Kidney epithelial cell (primary cell): ENCODE results near the gene DUSP8. TPM values are rescaled to one million over a fixed set of nuclear protein-coding genes. Genes with fewer than 3 reads are reported as not detected.

Source experiments
- DNase-seq: peaks from one replicate; pipeline ENCODE4 v3.0.0-alpha.2; 2010; ENCODE audit warnings: low read depth
- H3K27me3 ChIP-seq: 2 replicates; pipeline ENCODE4 v1.6.0; 2011; ENCODE audit warnings: low read length; ENCODE audit not compliant: control insufficient read depth, insufficient read depth
- H3K36me3 ChIP-seq: 2 replicates; pipeline ENCODE4 v1.5.1; 2011; ENCODE audit warnings: low read length; ENCODE audit not compliant: control insufficient read depth, insufficient read depth
- H3K4me3 ChIP-seq: 2 replicates; pipeline ENCODE4 v1.5.1; 2011; ENCODE audit warnings: low read depth, mild to moderate bottlenecking, control low read depth, low read length
- total RNA-seq: library from RNA; depleted of rRNA; stranded (reverse); fragments of >200 nt; gene quantifications from 2 replicates; pipeline ENCODE4 v1.2.3, GENCODE V29; 2015
- TF ChIP-seq, protein P1 (sequence below): IDR thresholded peaks from 2 replicates; pipeline ENCODE4 v1.5.1; 2011; ENCODE audit warnings: mild to moderate bottlenecking, moderate library complexity, low read length, control low read depth, inconsistent platforms; ENCODE audit not compliant: insufficient read depth, poor library complexity, severe bottlenecking

The DUSP8 gene
- total RNA-seq, 1 donor from 2014 or later: 7.6 TPM

- TF ChIP-seq, protein P1, sequence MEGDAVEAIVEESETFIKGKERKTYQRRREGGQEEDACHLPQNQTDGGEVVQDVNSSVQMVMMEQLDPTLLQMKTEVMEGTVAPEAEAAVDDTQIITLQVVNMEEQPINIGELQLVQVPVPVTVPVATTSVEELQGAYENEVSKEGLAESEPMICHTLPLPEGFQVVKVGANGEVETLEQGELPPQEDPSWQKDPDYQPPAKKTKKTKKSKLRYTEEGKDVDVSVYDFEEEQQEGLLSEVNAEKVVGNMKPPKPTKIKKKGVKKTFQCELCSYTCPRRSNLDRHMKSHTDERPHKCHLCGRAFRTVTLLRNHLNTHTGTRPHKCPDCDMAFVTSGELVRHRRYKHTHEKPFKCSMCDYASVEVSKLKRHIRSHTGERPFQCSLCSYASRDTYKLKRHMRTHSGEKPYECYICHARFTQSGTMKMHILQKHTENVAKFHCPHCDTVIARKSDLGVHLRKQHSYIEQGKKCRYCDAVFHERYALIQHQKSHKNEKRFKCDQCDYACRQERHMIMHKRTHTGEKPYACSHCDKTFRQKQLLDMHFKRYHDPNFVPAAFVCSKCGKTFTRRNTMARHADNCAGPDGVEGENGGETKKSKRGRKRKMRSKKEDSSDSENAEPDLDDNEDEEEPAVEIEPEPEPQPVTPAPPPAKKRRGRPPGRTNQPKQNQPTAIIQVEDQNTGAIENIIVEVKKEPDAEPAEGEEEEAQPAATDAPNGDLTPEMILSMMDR: no peak
- Histone ChIP-seq H3K36me3 (peaks cover 1% of the 10 kb centered on the region), H3K27me3 (no peaks in the 10 kb centered on the region), H3K4me3 (no peak overlapping the region)
- no peak for DNase-seq
Observed at GRCh38 chr11:1563149-1563638, 8.9 kb downstream of the DUSP8 start.

- peaks cover 1% of the 10 kb centered on the region for H3K36me3 ChIP-seq
- no peak overlapping the region for H3K4me3 ChIP-seq
- TF ChIP-seq, protein P1: no peak
- DNase-seq: no peak
- no peaks in the 10 kb centered on the region for H3K27me3 ChIP-seq
Observed at GRCh38 chr11:1562469-1563148, 9.5 kb downstream of the DUSP8 start.

DNA sequence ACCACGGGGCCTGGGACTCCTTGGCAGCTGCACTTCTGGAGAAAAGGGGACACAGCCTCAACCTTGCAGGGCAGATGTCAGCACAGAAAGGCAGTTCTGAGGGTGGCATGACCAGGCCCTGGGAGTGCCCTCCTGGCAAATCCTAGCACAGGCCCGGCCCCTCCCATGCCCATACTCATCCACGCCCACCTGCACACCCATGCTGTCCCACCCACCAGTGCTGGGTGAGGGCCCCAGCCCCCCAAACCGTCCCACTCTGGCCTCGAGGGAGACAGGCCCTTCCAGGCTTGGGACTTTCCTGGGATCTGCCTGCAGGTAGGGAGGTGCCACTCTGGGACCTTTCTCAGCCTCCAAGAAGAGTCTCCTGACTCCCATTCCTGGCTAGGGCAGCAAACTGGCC, 10.1 kb downstream of the DUSP8 start:
- no peaks in the 10 kb centered on the region for H3K27me3 ChIP-seq
- TF ChIP-seq, protein P1: no peak
- no peak overlapping the region for H3K4me3 ChIP-seq
- DNase-seq: no peak
- H3K36me3 ChIP-seq: peaks cover 1% of the 10 kb centered on the region

- TF ChIP-seq, protein P1: no peak
- peaks cover 1% of the 10 kb centered on the region for H3K36me3 ChIP-seq
- DNase-seq: no peak
Observed at GRCh38 chr11:1561266-1561665, 10.8 kb downstream of the DUSP8 start.

DNA sequence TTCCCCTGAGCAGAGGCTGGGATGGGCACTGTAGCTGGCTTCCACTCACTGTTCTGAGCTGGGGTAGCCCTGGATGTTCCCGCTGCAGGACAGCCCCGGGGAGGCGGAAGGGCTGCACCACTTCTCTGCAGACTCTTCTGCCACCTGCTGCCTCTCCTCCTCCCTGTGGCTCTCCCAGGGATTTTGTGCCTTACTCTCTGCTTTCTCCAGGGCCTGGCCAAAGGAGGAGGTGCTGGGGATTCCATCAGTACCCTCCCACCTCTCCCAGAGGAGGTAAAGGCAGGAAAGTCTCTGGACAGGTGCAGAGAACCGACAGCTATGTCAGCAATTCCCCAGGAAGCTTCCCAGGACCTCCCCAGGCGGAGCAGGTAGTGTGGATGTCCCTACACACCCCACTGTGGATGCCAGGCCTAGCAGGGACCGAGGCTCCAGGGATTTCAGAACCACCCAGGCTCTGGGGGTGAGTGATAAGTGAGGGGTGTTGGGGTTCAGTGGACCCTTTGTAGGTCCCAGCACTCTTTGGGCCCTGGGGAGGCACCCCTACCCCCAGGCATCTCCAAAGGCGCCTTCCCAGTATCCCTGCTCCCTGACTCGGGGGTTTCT, 11.3 kb downstream of the DUSP8 start:
- H3K27me3 ChIP-seq: no peaks in the 10 kb centered on the region
- no peak overlapping the region for H3K4me3 ChIP-seq
- peaks cover 1% of the 10 kb centered on the region for H3K36me3 ChIP-seq
- TF ChIP-seq, protein P1: no peak
- DNase-seq: no peak

More at GRCh38 chr11:1561266-1561665, 10.8 kb downstream of the DUSP8 start:
- Histone ChIP-seq H3K4me3 (no peak overlapping the region), H3K27me3 (no peaks in the 10 kb centered on the region)
